ENCODE data around the gene SIRT1.
"Not testable (repeated sequence)": the region's sequence is repeated elsewhere in the genome, so short reads cannot be mapped to it uniquely, and the experiment has no call there.

Gene SIRT1

GRCh38 chr10:67878133-67878532 lies 6.3 kb upstream of the SIRT1 start:
- DNase-seq: no peak

- no peak for DNase-seq
These were observed 645 bp upstream of the SIRT1 start for GRCh38 chr10:67883710-67884312.

DNA sequence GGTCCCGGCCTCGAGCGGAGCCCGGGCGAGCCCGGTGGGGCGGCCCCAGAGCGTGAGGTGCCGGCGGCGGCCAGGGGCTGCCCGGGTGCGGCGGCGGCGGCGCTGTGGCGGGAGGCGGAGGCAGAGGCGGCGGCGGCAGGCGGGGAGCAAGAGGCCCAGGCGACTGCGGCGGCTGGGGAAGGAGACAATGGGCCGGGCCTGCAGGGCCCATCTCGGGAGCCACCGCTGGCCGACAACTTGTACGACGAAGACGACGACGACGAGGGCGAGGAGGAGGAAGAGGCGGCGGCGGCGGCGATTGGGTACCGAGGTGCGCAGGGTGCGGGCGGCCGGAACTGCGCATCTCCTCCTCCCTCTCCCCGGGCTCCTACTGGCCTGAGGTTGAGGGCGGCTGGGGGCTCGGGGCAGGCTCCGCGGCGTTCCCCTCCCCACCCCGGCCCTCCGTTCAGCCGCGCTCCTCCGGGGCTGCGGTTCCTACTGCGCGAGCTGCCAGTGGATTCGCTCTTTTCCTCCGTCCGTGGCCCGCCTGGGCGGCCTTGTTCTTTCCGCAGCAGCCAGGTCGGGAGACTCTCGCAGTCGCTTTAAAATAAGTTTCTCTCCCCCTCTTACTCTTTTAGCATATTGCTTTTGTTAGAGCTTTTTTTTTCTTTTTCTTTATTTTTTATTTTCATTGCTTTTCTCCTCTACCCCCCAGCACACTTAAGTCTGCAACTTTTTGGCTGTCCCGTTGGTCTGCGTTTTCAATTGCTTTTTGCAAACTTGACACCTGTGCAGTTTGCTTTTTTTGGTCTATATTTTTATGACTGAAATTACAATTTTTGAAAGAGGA lies 600 bp downstream of the SIRT1 start:
- DNase-seq: peak; percentile 89

- DNase-seq: no peak
These were observed 9.2 kb downstream of the SIRT1 start for GRCh38 chr10:67893637-67894036.

DNA sequence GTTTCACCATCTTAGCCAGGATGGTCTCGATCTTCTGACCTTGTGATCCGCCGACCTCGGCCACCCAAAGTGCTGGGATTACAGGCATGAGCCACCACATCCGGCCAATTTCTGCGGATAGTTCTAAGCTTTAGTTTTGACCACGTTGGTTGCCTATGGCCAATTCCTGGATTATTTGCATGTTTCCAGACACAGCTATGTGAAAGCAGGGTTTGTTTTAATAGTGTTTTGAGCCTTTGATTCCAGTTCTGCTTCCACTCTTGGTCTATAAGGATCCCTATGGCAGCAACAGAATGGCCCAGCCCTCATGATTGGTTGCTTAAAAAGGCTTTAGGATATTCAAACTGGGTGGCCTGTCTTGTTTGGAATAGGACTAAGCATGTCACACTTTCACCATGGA lies 19.1 kb downstream of the SIRT1 start:
- DNase-seq: no peak

DNA sequence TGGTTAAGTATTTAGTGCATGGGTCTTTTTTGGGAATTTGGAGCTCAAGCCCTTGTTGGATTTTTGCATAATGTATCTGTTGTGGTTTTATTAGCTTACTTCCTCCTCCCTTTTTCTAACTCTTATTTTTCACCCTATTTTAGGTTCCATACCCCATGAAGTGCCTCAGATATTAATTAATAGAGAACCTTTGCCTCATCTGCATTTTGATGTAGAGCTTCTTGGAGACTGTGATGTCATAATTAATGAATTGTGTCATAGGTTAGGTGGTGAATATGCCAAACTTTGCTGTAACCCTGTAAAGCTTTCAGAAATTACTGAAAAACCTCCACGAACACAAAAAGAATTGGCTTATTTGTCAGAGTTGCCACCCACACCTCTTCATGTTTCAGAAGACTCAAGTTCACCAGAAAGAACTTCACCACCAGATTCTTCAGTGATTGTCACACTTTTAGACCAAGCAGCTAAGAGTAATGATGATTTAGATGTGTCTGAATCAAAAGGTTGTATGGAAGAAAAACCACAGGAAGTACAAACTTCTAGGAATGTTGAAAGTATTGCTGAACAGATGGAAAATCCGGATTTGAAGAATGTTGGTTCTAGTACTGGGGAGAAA lies 28.0 kb downstream of the SIRT1 start:
- DNase-seq: no peak

DNA sequence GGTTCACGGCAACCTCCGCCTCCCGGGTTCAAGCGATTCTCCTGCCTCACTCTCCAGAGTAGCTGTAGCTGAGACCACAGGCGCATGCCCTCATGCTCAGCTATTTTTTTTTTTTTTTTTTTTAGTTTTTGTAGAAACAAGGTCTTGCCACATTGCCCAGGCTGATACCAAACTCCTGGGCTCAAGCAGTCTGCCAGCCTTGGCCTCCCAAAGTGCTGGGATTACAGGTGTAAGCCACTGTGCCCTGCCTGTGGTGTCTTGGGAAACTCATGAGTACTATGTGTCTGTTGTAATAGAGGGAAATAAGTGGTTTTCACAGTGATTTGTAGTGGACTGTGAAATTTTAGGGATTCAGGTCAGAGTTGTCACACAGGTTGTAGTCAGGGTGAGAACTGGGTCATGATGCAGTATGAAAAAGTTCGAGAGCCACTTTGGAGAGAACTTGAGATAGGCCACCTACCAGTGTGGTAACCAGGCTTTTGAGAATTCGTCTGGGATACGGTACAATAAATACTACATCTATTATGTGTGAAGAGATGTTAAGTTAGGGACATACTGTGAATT lies 30.4 kb downstream of the SIRT1 start:
- no peak for DNase-seq

- DNase-seq: no peak
These were observed 32.7 kb downstream of the SIRT1 start for GRCh38 chr10:67917169-67917568.

- DNase-seq: no peak
These were observed 33.2 kb downstream of the SIRT1 start for GRCh38 chr10:67917679-67918078.

GRCh38 chr10:67921065-67921464 lies 36.6 kb downstream of the SIRT1 start:
- DNase-seq: no peak

DNA sequence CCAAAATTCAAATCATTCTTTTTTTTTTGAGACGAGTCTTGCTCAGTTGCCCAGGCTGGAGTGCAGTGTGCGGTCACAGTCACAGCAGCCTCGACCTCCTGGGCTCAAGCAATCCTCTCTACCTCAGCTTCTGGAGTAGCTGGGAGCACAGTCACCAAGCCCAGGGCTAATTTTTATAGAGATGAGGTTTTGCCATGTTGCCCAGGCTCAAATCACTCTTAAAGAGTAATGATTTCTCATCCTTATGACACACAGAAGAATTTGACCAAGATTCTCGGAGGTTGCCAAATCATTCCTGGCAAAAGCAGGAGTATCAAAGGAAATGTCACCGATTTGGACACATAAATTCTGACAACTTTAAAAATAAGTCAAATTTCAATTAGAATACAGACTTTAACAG lies 39.1 kb downstream of the SIRT1 start:
- DNase-seq: no peak

GRCh38 chr10:67924136-67924535 lies 39.7 kb downstream of the SIRT1 start:
- no peak for DNase-seq

GRCh38 chr10:67925449-67926005 lies 41.1 kb downstream of the SIRT1 start:
- DNase-seq: no peak

GRCh38 chr10:67926951-67927350 lies 42.5 kb downstream of the SIRT1 start:
- DNase-seq: no peak

GRCh38 chr10:67933199-67933598 lies 48.7 kb downstream of the SIRT1 start:
- no peak for DNase-seq

GRCh38 chr10:67934336-67934735 lies 49.9 kb downstream of the SIRT1 start:
- DNase-seq: no peak

DNA sequence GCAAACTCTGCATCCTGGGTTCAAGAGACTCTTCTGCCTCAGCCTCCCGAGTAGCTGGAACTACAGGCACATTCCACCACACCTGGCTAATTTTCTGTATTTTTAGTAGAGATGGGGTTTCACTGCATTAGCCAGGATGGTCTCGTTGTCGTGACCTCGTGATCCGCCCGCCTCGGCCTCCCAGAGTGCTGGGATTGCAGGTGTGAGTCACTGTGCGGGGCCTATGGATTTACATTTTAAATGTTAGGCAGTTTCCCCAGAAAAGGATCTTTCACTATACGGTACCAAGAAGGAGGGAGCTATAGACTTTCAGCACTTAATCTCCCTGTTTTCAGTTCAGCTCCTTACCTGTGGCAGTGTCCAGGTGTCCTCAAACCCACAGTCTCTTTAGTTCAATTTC lies 50.8 kb downstream of the SIRT1 start:
- DNase-seq: no peak

DNA sequence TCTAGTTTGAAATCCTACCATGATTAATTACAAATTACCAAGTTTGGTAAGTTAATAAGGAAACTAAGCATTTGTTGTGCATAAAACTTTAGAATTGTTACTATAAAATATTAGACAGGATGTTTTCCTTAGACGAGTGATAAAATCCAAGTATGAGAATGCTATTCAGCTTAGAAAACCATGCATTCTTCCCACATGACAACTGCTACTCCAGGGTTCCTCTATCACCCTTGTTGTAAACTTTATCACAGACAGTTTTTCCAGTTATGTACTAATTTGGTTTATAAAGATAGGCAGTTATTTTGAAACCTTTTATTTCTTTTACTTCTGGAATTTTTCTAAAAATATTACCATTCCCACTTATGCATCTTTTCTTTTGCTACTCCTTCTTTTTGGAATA lies 52.0 kb downstream of the SIRT1 start:
- DNase-seq: no peak

GRCh38 chr10:67943917-67944316 lies 59.5 kb downstream of the SIRT1 start:
- no peak for DNase-seq

GRCh38 chr10:67955614-67956013 lies 71.2 kb downstream of the SIRT1 start:
- DNase-seq: no peak

DNA sequence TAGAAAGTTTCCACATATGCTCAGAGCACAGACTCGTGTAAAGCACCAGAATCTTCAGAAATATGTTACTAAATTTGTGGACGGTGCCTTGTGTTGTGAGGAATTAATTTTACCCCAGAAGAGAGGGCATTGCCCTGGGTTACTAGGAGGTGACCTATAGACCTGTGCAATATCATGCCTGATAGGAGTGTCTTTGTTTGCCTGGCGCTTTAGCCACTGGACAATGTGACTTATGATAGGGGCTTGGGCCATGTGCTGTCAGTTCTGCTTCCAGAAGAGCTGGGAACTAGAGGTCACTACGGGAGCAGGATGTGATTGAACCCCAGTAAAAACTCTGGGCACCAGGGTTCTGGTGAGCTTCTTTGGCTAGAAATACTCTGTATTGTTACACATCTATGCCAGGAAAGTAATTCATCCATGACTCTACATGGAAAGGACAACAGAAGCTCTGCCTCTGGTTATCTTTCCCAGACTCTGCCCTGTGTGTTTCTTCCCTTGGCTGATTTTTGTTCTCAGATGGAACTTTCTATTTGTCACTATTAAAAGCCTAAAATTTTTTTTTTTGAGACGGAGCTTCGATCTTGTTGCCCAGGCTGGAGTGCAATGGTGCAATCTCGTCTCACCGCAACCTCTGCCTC lies 75.5 kb downstream of the SIRT1 start:
- DNase-seq: no peak

DNA sequence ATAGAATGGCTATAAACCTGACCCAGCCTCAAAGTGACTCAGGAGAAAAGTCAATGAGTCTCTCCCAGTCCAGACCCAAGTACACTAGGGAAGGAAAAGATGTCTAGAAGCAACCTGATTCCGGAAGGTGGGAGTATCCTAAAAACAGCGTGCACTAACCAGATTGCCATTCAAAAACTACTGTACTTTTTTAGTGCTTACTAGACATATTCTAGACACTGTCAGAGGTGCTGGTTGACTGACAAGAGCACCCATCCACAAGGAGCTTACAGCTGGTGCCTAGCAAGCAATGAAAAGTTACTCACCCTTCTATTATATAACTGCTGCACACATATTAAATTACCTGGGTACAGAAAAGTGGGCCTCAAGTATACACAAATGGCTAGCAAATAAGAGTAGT lies 81.0 kb downstream of the SIRT1 start:
- DNase-seq: no peak

GRCh38 chr10:67966035-67966434 lies 81.6 kb downstream of the SIRT1 start:
- not testable (repeated sequence) for DNase-seq
